Measurements from ENCODE around the gene CD40LG.

CD40LG gene

DNA sequence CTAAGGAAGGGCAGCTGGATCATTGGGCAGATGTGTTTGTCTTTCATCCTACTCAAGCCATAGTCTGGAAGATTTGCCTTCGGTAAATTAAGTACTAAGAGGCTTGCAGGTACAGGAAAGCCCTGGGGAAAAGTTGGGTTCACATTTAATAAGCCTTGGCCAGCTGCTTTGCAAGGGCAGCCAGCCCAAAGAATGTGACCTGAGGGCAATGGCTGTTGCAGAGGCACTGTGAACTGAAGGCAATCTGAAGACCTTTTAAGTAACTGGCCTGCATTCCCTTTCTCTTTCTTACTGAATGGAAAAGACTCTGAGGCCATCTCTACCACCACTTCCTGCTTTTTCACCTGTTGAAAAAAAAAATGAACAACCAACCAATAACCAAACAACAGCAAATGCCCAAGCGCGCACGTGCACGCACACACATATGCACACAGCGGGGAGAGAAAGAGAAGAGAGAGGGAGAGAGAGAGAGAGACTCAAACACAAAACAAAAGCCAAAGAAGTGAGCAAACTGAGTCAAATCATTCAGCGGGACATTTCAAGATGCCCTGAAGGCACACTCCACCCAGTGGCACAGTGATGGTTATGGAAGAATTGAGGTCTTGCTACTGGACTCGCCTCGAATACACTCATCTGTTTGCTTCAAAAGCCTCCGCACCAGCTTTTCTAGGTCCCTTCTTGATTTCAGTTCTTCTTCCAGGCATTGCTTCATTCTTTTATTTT lies 19.6 kb downstream of the CD40LG start:
- no peak for DNase-seq (ENCODE audit: low read depth)
- H3K4me3 ChIP-seq (ENCODE audit: control insufficient read depth, low read depth, low read length), result no peak overlapping the region
- TF ChIP-seq, protein P1, sequence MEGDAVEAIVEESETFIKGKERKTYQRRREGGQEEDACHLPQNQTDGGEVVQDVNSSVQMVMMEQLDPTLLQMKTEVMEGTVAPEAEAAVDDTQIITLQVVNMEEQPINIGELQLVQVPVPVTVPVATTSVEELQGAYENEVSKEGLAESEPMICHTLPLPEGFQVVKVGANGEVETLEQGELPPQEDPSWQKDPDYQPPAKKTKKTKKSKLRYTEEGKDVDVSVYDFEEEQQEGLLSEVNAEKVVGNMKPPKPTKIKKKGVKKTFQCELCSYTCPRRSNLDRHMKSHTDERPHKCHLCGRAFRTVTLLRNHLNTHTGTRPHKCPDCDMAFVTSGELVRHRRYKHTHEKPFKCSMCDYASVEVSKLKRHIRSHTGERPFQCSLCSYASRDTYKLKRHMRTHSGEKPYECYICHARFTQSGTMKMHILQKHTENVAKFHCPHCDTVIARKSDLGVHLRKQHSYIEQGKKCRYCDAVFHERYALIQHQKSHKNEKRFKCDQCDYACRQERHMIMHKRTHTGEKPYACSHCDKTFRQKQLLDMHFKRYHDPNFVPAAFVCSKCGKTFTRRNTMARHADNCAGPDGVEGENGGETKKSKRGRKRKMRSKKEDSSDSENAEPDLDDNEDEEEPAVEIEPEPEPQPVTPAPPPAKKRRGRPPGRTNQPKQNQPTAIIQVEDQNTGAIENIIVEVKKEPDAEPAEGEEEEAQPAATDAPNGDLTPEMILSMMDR (conservative IDR thresholded peaks at IDR 0.05; ENCODE audit: control insufficient read depth, insufficient read depth, low read depth, low read length), result no peak

DNA sequence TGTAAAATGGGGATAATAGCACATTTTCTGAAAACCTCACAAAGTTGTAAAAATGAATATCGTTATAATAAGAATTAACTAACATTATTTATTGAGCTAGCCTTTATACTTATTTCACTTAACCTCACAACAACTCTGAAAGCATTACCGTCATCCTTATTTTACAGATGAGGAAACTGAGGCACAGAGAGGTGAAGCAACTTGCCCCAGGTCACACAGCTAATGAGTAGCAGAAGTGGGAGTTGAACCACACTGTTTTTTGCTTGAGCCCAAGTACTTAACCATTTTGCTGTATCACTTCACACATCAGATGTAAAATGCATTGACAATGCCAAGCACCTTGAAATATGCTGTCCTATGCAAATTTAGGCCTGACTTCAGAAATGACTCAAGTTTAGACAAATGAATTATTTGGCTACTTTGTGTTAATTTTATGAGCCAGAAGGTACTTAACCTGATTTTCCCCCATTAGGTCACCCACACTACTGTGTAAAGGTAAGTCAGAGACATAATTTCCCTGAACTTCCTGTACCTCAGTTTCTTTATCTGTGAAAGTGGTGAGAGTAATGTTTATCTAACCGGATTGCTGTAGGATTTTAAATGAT lies 23.1 kb downstream of the CD40LG start:
- TF ChIP-seq, protein P1 (conservative IDR thresholded peaks at IDR 0.05; ENCODE audit: control insufficient read depth, insufficient read depth, low read depth, low read length), result no peak
- no peak overlapping the region for H3K4me3 ChIP-seq (ENCODE audit: control insufficient read depth, low read depth, low read length)
- DNase-seq (ENCODE audit: low read depth), result no peak

DNA sequence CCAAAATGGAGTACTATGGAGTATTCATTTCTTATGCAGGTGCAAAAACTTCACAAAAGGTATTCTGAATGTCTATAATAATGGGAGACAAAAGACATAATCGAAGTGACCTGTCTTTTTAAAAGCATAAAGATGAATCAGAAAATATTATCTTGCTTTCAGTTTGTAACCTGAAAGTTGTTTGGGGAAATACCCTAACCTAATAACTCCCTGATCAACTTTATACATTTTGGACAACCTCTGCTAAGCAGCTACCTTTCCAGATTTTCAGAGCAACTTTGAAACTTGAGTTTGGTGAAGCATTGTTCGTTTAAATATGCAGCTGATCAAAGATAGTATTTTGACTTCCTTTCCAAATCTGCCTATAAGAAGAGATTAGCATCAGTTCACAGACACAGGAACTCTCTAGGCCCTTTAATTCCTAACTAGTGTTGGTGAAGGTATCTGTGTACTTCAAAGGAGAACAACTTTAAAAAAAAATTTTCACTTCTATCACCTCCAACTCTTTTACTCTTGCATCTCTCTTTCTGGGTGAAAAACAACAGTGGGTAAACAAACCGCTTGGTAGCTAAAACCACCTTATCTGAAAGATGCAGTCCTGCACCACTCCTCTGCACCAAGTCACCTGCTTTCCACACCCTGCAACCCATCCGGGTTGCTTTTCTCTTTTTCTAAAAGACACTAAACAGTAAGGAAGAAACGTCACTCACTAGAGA lies 26.5 kb downstream of the CD40LG start:
- DNase-seq (ENCODE audit: low read depth), result no peak
- H3K4me3 ChIP-seq (ENCODE audit: control insufficient read depth, low read depth, low read length), result no peak overlapping the region
- TF ChIP-seq, protein P1 (conservative IDR thresholded peaks at IDR 0.05; ENCODE audit: control insufficient read depth, insufficient read depth, low read depth, low read length), result no peak

DNA sequence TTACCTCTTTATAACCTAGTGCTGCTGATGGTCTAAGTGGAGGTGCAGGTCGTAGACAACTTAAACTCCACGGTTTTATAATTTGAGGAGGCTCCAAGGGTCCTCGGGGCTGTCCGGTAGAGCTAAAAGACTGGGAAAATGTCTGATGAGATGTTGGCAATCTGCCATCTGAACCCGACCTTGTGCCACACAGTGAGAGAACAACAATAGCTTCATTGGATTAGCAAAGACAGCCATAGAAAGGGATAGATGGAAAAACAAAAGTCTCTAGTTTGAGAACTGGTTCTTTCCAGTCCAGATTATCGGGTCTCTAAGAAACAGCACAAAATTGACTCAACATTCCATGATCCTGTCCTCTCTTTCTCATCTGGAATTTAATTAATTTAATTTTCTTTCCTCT lies 31.6 kb downstream of the CD40LG start:
- TF ChIP-seq, protein P1 (conservative IDR thresholded peaks at IDR 0.05; ENCODE audit: control insufficient read depth, insufficient read depth, low read depth, low read length), result no peak
- no peak for DNase-seq (ENCODE audit: low read depth)
- H3K4me3 ChIP-seq (ENCODE audit: control insufficient read depth, low read depth, low read length), result no peak overlapping the region

DNA sequence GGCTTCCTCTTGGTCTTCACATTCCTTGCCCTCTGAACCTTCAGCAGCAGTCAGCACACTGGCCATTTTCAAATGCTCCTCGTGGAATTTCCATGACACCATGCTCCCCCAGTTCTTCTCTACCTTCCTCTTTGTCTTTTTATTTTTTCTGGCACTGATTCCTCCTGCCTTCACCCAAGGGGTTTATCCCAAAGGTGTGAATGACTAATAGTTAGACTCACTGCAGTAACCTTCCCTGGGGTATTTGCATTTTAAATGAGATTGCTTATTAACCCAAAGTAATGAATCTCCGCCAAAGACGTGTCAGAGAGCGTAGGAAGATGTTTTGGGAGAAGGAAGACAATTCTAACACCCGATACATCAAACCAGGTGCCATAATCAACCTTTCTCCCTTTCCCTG lies 36.2 kb downstream of the CD40LG start:
- TF ChIP-seq, protein P1 (conservative IDR thresholded peaks at IDR 0.05; ENCODE audit: control insufficient read depth, insufficient read depth, low read depth, low read length), result no peak
- peak; percentile 4 for DNase-seq (ENCODE audit: low read depth)
- H3K4me3 ChIP-seq (ENCODE audit: control insufficient read depth, low read depth, low read length), result no peak overlapping the region

DNA sequence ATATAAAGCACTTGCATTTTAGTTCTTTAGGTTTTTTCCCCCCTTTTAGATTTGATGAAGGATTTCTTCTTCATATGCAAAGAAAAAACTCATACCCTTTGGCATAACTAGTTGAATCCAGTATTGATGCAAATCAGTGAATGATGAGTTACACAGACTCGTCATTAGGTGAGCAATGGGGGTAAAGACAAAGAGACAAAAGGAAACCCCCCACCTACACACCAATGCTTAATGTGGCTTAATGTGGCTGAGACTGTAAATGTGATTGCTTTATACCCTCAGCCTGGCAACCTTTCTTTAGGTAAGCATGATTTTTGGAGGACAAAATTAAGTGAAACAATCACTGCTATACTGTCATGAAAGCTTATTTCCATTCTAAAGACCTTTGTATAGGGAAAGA lies 39.5 kb downstream of the CD40LG start:
- DNase-seq (ENCODE audit: low read depth), result no peak
- H3K4me3 ChIP-seq (ENCODE audit: control insufficient read depth, low read depth, low read length), result no peak overlapping the region
- TF ChIP-seq, protein P1 (conservative IDR thresholded peaks at IDR 0.05; ENCODE audit: control insufficient read depth, insufficient read depth, low read depth, low read length), result no peak
